ENCODE results near the gene CNTN4. TPM values are rescaled to one million over a fixed set of nuclear protein-coding genes. Genes with fewer than 3 reads are reported as not detected.

Gene CNTN4
- total and polyA plus RNA-seq, 2 of the 8 experiments (the other 6 are each of a cell fraction or from before 2014, with no cell fraction given) = 0.41 to 2.2 TPM

GRCh38 chr3:2910997-2911396 lies 812.3 kb downstream of the CNTN4 start:
- H3K4me1 ChIP-seq (replicated peaks in 1 of 4; ENCODE audit: control insufficient read depth in 3 of 4, insufficient read depth in 4 of 4, low read length in 3 of 4) = no peaks in the 10 kb centered on the region
- H2BK12ac ChIP-seq (ENCODE audit: low read depth, low read length) = no peak overlapping the region
- no peaks in the 10 kb centered on the region for H3K79me2 ChIP-seq (ENCODE audit: control insufficient read depth in 1 of 2, insufficient read depth in 2 of 2, low read length in 2 of 2)
- no peak overlapping the region for H3K4ac ChIP-seq (replicated peaks; ENCODE audit: insufficient read length, low read depth, low read length)
- no peak overlapping the region for H3K18ac ChIP-seq (ENCODE audit: extremely low read depth, low read length)
- no peak overlapping the region for H3K27ac ChIP-seq (ENCODE audit: low read depth, low read length)
- H3K9me3 ChIP-seq (ENCODE audit: insufficient read depth in 2 of 2, low read depth in 1 of 2, low read length in 1 of 2) = no peaks in the 10 kb centered on the region
- TF ChIP-seq YY1 (IDR thresholded peaks at IDR 0.05; ENCODE audit: low read depth, low read length) = no peak
- no peak for TF ChIP-seq NRF1 (IDR thresholded peaks at IDR 0.05; ENCODE audit: low read depth, low read length)
- no peak for TF ChIP-seq TCF12 (IDR thresholded peaks at IDR 0.05; ENCODE audit: low read depth, low read length)
- no peak for TF ChIP-seq SIN3A (conservative IDR thresholded peaks at IDR 0.05 in 1 of 2, IDR thresholded peaks at IDR 0.05 in 1 of 2; ENCODE audit: low read depth in 1 of 2, low read length in 2 of 2)
- no peak for TF ChIP-seq POU5F1 (IDR thresholded peaks at IDR 0.05; ENCODE audit: low read depth, low read length)
- no peak for TF ChIP-seq FOSL1 (IDR thresholded peaks at IDR 0.05; ENCODE audit: insufficient read depth, low read depth, low read length)
- no peak for TF ChIP-seq SIX5 (IDR thresholded peaks at IDR 0.05; ENCODE audit: low read depth, low read length)
- TF ChIP-seq, protein P1, sequence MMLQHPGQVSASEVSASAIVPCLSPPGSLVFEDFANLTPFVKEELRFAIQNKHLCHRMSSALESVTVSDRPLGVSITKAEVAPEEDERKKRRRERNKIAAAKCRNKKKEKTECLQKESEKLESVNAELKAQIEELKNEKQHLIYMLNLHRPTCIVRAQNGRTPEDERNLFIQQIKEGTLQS (IDR thresholded peaks at IDR 0.05; ENCODE audit: insufficient read depth, low read depth, low read length) = no peak
- no peak for TF ChIP-seq BCL11A (IDR thresholded peaks at IDR 0.05; ENCODE audit: low read depth in 2 of 2, low read length in 2 of 2)
- no peak for TF ChIP-seq SP2 (IDR thresholded peaks at IDR 0.05; ENCODE audit: low read length)
- TF ChIP-seq RAD21 (IDR thresholded peaks at IDR 0.05 in 1 of 2, conservative IDR thresholded peaks at IDR 0.05 in 1 of 2; ENCODE audit: low read depth in 2 of 2, low read length in 2 of 2) = no peak
- TF ChIP-seq BRCA1 (IDR thresholded peaks at IDR 0.05; ENCODE audit: low read depth, low read length) = no peak
- TF ChIP-seq RBBP5 (IDR thresholded peaks at IDR 0.05; ENCODE audit: borderline replicate concordance, low read depth, low read length) = no peak
- TF ChIP-seq CREB1 (IDR thresholded peaks at IDR 0.05) = no peak
- no peak for TF ChIP-seq BACH1 (IDR thresholded peaks at IDR 0.05; ENCODE audit: low read length)
- no peak for TF ChIP-seq SIRT6 (IDR thresholded peaks at IDR 0.05; ENCODE audit: low read length)
- no peaks in the 10 kb centered on the region for H3K23me2 ChIP-seq (ENCODE audit: low read depth, low read length)
- POLR2A ChIA-PET (ENCODE audit: partially characterized antibody) = no interaction called here
- H3K56ac ChIP-seq (replicated peaks; ENCODE audit: insufficient read length, low read depth, low read length) = no peak overlapping the region
- no peak overlapping the region for H2AFZ ChIP-seq (ENCODE audit: low read length)
- WGBS, 2 experiments (ENCODE audit: extremely low coverage in 1 of 2, insufficient coverage in 1 of 2, insufficient read length in 1 of 2, insufficient replicate concordance in 2 of 2, low coverage in 1 of 2, low lambda C conversion rate in 2 of 2, missing lambda C conversion rate in 1 of 2) = 89% methylated on average over 2 of the region's 2 CpGs; no CpG with 5 or more reads in 1 of the 2 experiments
- no peak overlapping the region for H2AK5ac ChIP-seq (ENCODE audit: low read depth, low read length)
- H3K9ac ChIP-seq (replicated peaks in 1 of 4; ENCODE audit: extremely low read depth in 1 of 4, low read depth in 3 of 4, low read length in 3 of 4) = no peak overlapping the region
- H3K27me3 ChIP-seq (replicated peaks in 1 of 4; ENCODE audit: control insufficient read depth in 3 of 4, extremely low read depth in 1 of 4, insufficient read depth in 3 of 4, low read length in 3 of 4) = no peaks in the 10 kb centered on the region
- no peak overlapping the region for H3K14ac ChIP-seq (ENCODE audit: insufficient read length)
- H4K8ac ChIP-seq (ENCODE audit: extremely low read depth, insufficient read depth, low read length) = no peak overlapping the region
- no peak overlapping the region for H3K23ac ChIP-seq (ENCODE audit: insufficient read length)
- no peak overlapping the region for H2BK20ac ChIP-seq (ENCODE audit: low read length)
- no peak overlapping the region for H4K91ac ChIP-seq (replicated peaks; ENCODE audit: insufficient read length, low read length)
- H3K36me3 ChIP-seq (ENCODE audit: control insufficient read depth in 2 of 4, insufficient read depth in 4 of 4, low read length in 3 of 4) = no peaks in the 10 kb centered on the region
- H2BK5ac ChIP-seq (ENCODE audit: low read depth, low read length) = no peak overlapping the region
- FAIRE-seq = no peak
- CTCF ChIA-PET (ENCODE audit: partially characterized antibody) = interaction anchor here (1.2 kb wide), 1 partner anchor 11 kb away, joined by 4 read pairs; no protein-coding TSS in a partner anchor
- H2BK15ac ChIP-seq (ENCODE audit: low read length) = no peak overlapping the region
- no peak overlapping the region for H2BK120ac ChIP-seq (replicated peaks; ENCODE audit: low read depth, low read length)
- H4K5ac ChIP-seq (ENCODE audit: insufficient read length, low read depth, low read length) = no peak overlapping the region
- no peak for DNase-seq (ENCODE audit: low read depth in 1 of 2, low spot score in 2 of 2)
- no peak overlapping the region for H3K4me2 ChIP-seq (ENCODE audit: insufficient read depth in 1 of 2, low read depth in 2 of 2, low read length in 2 of 2)
- no peaks in the 10 kb centered on the region for H3K79me1 ChIP-seq (ENCODE audit: low read depth, low read length)
- no peaks in the 10 kb centered on the region for H4K20me1 ChIP-seq (replicated peaks in 1 of 2; ENCODE audit: control insufficient read depth in 1 of 2, insufficient read depth in 2 of 2, low read length in 2 of 2)
- no peak overlapping the region for H3K4me3 ChIP-seq (ENCODE audit: extremely low read depth in 1 of 4, insufficient read depth in 2 of 4, low read depth in 3 of 4, low read length in 4 of 4)
